GM19467 (cell line): ENCODE data around the gene DUS1L.

ENCODE experiments used
- ATAC-seq: cut with Tn5 transposase; IDR thresholded peaks from one replicate; pipeline ENCODE4 v1.9.1; 2021; ENCODE audit warnings: mild to moderate bottlenecking, moderate library complexity; ENCODE audit not compliant: unreplicated experiment

The DUS1L gene

DNA sequence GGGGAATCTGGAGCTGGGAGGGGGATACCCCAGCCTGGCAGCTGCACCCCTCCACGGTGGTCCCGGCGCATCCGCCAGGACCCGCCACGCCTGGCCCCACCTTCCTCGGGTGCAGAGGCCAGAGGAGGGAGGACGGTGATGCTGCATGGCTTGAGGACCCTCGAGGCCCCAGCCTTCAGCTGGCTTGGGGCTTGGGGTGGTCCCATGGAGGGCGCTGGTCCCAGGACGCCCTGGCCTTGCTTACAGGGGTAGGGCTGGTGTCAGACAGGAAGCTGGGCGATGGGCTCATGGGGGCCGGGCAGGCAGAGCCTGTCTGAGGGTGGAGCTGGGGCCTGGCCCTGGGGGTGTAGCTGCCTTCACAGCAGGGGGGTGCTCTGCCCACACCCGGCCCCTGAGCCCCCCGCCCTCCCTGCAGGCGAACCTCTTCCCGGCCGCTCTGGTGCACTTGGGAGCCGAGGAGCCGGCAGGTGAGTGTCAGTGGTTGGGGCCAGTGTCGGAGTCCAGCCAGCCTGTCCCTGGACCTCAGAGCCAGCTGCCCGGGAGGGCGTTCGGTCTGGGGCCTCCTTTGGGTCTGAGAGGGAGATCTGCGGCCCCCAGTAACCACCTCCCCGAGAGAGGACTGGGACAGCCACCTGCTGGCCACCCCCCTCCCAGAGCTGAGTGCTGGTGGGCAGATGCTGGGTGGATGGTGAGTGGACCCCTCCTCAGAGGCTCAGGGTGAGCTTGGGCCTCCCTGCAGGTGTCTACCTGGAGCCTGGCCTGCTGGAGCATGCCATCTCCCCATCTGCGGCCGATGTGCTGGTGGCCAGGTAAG is 49.3 kb downstream of the DUS1L start:
- ATAC-seq = no peak

DNA sequence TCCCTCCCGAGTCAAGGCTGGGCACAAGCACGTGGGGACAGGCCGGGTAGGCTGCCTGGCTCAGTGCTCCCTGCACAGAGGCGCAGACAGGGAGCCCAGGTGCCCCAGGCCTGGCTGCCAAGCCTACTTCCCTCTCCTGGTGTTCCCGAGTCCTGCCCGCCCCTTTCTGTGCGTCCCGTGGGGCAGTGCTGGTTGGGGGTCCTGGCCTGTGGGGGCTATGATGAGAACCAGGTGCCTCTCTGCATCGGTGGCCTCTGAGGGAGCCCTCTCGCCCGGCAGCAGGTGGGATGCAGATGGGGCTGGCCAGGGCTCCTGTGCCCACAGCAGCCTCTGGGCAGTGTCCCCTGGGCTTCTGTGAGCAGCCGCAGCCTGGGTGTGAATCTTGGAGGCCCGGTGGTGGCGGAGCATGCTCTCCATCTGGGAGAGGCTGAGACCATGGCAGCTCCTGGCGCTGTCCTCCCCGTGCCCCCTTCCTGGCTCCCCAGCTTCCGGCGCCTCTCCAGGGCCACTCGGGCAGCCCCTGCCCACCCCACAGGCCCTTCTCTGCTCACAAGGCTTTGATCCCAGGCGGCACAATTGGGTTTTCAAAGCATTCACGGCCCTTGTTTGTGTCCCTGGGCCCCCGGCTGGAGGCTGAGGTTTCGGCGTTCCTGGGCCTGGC is 50.2 kb downstream of the DUS1L start:
- no peak for ATAC-seq

DNA sequence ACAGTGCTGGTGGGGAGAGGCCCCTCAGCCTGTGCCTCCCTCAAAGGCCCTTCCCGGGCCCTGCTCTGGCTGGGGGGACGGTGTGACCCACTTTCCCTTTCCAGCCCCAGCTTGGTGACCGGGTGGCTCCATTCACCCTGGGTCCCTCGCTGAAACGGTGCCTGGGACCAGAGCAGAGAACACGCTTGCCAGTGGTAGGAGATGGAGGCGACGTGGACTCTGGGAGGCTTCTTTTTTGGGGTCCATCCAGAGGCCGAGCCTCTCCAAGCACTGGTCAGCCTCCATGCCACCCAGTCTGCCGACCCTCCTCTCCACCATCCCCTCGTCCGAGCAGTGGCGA is 50.7 kb downstream of the DUS1L start:
- no peak for ATAC-seq

DNA sequence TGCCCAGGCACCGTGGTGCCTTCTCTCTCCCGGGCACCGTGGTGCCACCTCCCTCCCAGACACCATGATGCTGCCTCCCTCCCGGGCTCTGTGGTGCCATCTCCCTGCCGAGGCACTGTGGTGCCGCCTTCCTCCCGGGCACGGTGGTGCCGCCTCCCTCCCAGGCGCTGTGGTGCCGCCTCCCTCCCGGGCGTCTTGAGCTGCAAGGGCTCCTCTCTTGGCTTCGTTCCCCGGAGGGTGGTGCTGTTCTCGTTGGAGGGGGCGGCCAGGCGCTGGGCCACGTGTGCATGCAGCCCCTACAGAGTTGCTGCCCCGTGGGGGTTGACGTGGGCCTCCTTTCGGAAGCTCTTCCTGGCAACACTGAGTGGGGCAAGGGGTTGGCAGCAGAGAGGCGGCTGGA is 51.2 kb downstream of the DUS1L start:
- no peak for ATAC-seq

DNA sequence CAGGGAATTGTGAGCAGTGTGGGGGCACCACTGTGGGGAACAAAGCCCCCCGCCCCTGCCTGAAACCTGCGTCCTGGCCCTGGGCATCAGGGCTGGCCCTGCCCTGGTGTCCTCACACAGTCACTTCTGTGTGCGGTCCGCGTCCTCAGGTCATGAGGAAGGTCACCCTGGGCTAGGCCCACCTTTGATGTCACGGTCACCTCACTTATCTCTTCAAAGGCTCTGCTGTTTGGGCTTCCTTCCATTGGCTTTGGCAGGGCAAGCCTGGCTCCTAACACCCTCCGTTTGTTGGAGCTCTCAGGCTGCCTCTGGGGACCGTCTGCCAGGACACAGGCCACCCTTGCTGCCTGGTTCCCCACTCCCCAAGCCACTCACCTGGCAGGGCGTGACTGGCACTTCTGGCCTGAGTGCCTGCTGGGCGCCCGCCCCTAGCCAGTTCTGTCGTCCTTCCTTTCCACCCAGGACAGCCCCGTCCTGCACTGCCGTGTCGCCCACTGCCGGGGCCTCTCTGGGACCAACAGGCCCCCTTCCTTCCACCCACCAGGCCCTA is 51.8 kb downstream of the DUS1L start:
- no peak for ATAC-seq

DNA sequence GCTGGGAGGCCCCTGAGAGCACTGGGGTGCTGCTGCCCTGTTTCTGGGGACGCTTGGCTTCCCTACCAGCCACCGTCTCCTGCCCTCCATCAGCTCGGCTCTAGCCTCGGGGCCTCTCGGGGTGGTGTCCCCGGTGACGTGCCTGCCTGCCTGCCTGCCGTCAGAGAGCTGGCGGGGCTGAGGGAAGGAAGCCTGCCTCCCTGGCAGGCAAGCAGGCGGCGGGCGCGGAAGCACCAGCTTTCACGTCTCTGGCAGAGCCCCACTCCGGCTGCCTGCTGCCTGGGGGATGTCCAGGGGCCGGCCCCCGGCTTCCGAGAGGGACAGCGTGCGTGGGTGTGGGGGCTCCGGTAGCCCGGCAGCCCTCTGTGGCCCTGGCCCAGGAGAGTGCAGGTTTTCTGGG is 52.3 kb downstream of the DUS1L start:
- ATAC-seq = no peak

DNA sequence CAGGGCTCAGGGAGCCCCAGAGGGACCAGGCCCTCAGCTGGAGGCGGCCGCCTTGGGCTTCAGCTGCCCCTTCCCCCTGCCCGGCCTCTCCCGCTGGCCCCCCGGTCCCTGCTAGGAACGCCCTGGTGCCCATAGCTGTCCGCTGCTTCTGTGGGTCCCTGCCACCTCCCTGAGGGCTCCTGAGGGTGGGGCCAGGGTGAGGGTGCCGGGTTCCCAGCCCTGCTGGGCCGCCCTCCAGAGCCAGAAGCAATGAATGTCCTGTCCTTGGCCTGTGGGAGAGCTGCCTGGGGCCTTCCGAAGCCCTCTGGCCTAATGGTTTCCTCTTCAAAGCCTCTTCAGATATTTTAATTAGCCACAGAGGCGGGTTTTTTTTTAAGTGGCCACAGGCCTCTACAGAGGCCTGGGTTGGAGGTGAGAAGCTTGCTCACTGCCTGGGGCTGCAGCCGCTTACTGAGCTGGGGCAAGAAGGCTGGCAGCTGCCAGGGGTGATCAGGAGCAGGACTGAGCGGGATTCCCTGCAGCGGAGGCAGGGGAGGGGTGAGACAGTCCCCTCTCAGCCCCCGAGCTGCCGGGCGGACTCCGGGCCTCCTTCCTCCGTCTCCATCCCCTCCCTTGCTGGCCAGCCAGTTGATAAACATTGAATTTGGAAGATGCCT is 52.8 kb downstream of the DUS1L start:
- ATAC-seq = no peak

DNA sequence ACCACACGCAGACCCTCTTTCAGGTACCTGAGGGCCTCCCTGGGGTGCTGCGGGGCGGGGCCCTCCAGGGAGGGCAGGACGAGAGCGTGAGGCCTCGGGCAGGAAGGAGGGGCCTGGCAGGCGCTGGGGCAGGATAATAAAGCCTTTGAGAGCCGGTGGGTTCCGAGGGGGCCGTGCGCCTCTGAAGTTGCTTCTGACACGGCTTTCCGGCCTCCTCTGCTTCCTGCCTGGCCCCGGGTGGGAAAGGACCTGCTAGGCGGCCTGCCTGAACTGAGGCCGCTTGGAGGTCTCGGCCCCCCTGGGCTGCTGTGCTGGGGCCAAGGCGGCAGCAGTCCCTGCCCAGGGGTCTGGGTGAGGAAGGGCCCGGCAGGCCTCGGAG is 53.4 kb downstream of the DUS1L start:
- no peak for ATAC-seq

DNA sequence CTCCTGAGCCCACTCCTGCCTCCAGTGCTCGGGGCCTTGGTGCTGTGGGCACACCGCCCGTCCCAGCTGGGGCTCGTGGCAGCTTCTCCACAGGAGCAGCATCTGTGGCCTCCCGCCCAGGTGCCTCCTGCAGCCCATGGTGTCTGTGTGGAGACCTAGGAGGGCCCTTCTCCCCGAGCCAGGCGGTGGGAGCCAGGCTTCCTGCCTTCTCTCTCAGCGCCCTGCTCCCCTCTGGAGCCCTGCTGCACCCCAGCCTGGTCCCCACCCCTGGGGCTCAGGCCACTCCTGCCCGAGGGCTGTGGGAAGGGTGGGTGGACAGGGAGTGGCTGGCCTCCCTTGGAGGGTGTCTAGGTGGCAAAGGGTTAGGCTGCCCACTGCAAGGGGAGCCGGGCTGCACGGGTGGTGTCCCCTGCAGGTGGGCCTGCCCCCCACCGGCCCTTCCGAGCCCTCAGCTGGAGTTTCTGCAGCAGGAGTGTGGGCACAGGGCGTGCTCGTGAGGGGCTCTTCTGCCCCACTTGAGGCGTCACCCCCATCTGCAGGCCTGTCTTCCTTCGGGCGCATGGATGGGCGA is 53.9 kb downstream of the DUS1L start:
- no peak for ATAC-seq

DNA sequence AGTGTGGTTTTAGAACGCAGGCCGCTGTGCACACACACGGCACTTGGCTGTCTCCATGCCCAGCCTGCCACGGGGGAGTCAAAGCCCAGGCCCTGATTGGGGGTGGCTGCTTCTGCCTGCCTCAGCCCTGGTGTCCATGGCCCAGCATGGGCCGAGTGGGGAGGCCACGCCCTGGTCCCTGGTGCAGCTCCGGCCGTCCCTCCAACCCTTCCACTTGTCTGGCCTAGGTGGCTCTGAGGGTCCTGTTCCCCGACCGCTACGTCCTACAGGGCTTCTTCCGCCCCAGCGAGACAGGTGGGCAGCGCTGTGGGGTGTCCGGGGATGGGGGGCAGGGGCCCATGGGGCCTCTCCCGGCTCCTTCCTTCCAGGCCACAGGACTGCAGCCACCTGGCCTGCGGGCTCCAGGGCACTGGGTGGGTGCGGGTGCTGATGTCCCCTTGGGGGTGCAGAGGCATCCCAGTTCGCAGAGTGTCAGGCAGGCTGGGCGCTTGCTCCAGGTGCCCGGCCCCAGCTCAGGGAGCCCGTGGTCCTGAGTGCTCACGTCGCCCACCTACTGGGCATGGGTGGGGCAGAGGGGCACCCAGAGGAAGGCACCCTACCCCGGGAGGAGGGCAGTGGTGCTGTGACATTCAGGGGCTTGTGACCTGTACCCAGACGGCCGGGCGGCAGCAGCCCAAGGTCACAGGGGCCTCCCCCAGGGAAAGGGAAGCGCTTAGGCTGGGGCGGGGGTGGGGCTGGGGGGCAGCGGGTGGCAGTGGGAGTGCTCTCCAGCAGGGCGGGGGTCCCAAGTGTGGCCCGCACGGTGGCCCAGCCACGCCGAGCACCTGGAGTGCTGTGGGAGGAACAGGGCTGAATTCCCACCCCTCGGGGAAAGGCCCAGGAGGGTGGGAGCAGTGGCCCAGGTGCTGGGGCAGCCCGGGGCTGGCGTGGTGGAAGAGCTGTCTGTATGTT is 54.8 kb downstream of the DUS1L start:
- ATAC-seq = no peak

DNA sequence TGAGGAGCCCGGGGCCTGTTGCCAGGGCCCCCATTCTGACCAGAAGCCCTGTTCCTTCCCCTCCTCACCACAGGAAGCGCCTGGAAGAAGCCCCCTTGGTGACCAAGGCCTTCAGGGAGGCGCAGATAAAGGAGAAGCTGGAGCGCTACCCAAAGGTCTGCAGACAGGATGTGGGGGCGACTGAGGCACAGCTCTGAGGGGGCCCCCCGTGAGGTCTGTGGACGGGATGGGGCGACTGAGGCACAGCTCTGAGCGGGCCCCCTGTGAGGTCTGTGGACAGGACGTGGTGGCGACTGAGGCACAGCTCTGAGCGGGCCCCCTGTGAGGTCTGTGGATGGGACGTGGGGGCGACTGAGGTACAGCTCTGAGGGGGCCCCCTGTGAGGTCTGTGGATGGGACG is 56.2 kb downstream of the DUS1L start:
- ATAC-seq = no peak

DNA sequence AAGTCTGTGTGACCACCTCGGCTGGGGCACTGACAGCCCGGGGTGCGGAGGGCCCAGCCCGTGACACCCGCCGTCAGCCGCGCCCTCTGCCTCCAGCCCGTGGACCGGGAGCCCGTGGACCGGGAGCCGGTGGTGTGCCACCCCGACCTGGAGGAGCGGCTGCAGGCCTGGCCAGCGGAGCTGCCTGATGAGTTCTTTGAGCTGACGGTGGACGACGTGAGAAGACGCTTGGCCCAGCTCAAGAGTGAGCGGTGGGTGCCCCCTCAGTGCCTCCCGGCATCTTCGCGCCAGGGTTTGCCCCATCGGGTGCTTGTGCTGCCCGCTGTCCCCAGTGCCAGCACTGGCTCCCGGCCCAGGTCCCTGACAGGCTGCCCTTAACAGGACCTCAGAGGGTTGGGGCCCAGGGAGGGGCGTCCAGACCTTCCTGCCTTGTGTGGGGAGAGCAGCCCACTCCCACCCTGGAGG is 56.6 kb downstream of the DUS1L start:
- no peak for ATAC-seq

DNA sequence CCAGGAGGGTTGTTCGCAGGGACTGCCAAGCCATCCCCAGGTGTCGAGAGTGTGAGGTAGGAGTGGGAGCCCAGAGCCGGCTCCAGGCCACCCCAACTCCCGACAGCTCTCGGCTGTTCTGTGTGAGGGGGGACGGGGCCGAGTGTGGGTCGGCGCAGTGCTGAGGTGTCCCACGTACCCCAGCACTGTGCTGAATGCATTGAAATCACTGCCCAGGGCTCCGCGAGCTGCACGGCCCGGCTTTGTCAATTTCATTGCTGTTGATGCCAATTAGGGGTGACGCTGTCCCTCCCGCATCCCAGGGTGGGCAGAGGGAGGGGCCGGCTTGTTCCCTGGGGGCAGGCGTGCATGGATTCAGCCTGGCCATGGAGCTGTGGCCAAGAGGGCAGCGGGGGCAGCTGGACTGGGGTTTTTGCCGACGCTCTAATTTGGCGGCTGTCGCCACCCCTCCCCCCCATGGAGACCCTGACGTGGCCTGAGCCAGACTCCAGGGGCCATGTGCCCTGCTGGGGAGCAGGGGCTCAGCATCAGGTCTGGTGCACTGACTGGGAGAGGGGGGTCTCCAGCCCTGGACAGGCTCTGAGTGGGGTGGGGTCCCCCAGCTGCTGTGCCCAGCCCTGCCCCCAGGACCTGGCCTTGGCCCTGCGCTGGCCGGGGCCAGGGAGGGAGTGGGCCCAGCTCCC is 57.2 kb downstream of the DUS1L start:
- no peak for ATAC-seq
